HEK293 (cell line): ENCODE measurements around the gene PRKCA.

Experiments
- CTCF ChIA-PET: fragments of 350-600 bp; formaldehyde crosslinking; extraction: SDS; loops from one replicate; lab custom pipeline; 2021; ENCODE audit warnings: antibody characterized with exemption; lab: Yijun Ruan, JAX
- POLR2A ChIA-PET: fragments of 300-600 bp; formaldehyde crosslinking; extraction: SDS; loops from one replicate; lab custom pipeline; 2020; ENCODE audit warnings: antibody characterized with exemption, inconsistent platforms; lab: Yijun Ruan, JAX
- H3K27ac ChIP-seq: fragments of 200-500 bp; sonication (Bioruptor generic); 2 replicates; pipeline ENCODE4 v1.5.1; 2014; ENCODE audit warnings: low read depth, low read length, control low read depth, inconsistent platforms; ENCODE audit errors: extremely low read depth
- H3K36me3 ChIP-seq, 2 experiments: fragments of 200-500 bp in 1 of 2; sonication (Bioruptor generic) in 1 of 2; 1 replicate in 1 of 2; 2 replicates in 1 of 2; pipeline ENCODE4 v1.5.1; 2014 to 2017; ENCODE audit warnings: inconsistent platforms in 2 of 2, low read length in 2 of 2; ENCODE audit not compliant: control insufficient read depth in 2 of 2, insufficient read depth in 1 of 2
- H3K4me1 ChIP-seq: fragments of 200-500 bp; sonication (Bioruptor generic); 2 replicates; pipeline ENCODE4 v1.5.1; 2014; ENCODE audit warnings: mild to moderate bottlenecking, low read length, inconsistent platforms; ENCODE audit not compliant: control insufficient read depth, insufficient read depth
- H3K4me3 ChIP-seq: 2 replicates; pipeline ENCODE4 v1.5.1; 2011; ENCODE audit warnings: low read depth, mild to moderate bottlenecking, control low read depth, low read length, moderate library complexity
- H3K9me3 ChIP-seq: fragments of 200-500 bp; sonication (Bioruptor generic); 2 replicates; pipeline ENCODE4 v1.5.1; 2014; ENCODE audit warnings: low read depth, low read length, inconsistent platforms; ENCODE audit not compliant: control insufficient read depth, insufficient read depth
- FEZF1 ChIP-seq: fragments of 450-650 bp; formaldehyde crosslinking; IDR thresholded peaks from 2 replicates; pipeline ENCODE4 v1.5.1; 2016; ENCODE audit warnings: missing biosample characterization, missing genetic modification characterization
- HIC1 ChIP-seq: fragments of 450-650 bp; formaldehyde crosslinking; IDR thresholded peaks from 2 replicates; pipeline ENCODE4 v1.5.1; 2016; ENCODE audit warnings: missing biosample characterization, missing genetic modification characterization
- KLF7 ChIP-seq: fragments of 450-650 bp; formaldehyde crosslinking; IDR thresholded peaks from 2 replicates; pipeline ENCODE4 v1.5.1; 2016; ENCODE audit warnings: missing biosample characterization, missing genetic modification characterization, borderline replicate concordance
- PRDM6 ChIP-seq: fragments of 450-650 bp; formaldehyde crosslinking; IDR thresholded peaks from 2 replicates; pipeline ENCODE4 v1.5.1; 2017; ENCODE audit warnings: missing biosample characterization, missing genetic modification characterization
- ZBTB44 ChIP-seq: fragments of 450-650 bp; IDR thresholded peaks from 2 replicates; pipeline ENCODE4 v1.5.1; 2018; ENCODE audit warnings: missing biosample characterization, mild to moderate bottlenecking, missing genetic modification characterization
- ZBTB6 ChIP-seq: fragments of 450-650 bp; formaldehyde crosslinking; IDR thresholded peaks from 2 replicates; pipeline ENCODE4 v1.5.1; 2017; ENCODE audit warnings: missing biosample characterization, missing genetic modification characterization
- ZFHX2 ChIP-seq: fragments of 450-650 bp; formaldehyde crosslinking; conservative IDR thresholded peaks from 2 replicates; pipeline ENCODE4 v1.5.1; 2016; ENCODE audit warnings: missing biosample characterization, missing genetic modification characterization
- ZIC2 ChIP-seq: fragments of 450-650 bp; formaldehyde crosslinking; IDR thresholded peaks from 2 replicates; pipeline ENCODE4 v1.5.1; 2016; ENCODE audit warnings: missing biosample characterization, missing genetic modification characterization
- ZNF157 ChIP-seq: fragments of 450-650 bp; formaldehyde crosslinking; IDR thresholded peaks from 2 replicates; pipeline ENCODE4 v1.5.1; 2016; ENCODE audit warnings: missing biosample characterization, missing genetic modification characterization
- ZNF2 ChIP-seq: fragments of 450-650 bp; formaldehyde crosslinking; IDR thresholded peaks from 2 replicates; pipeline ENCODE4 v1.5.1; 2016; ENCODE audit warnings: missing biosample characterization, missing genetic modification characterization
- ZNF23 ChIP-seq: fragments of 450-650 bp; formaldehyde crosslinking; IDR thresholded peaks from 2 replicates; pipeline ENCODE4 v1.5.1; 2016; ENCODE audit warnings: missing biosample characterization, missing genetic modification characterization, borderline replicate concordance
- ZNF335 ChIP-seq: fragments of 450-650 bp; formaldehyde crosslinking; conservative IDR thresholded peaks from 2 replicates; pipeline ENCODE4 v1.5.1; 2016; ENCODE audit warnings: missing biosample characterization, missing genetic modification characterization
- ZNF624 ChIP-seq: fragments of 450-650 bp; formaldehyde crosslinking; IDR thresholded peaks from 2 replicates; pipeline ENCODE4 v1.5.1; 2017; ENCODE audit warnings: missing biosample characterization, missing genetic modification characterization
- ZNF843 ChIP-seq: fragments of 450-650 bp; formaldehyde crosslinking; IDR thresholded peaks from 2 replicates; pipeline ENCODE4 v1.5.1; 2016; ENCODE audit warnings: missing biosample characterization, missing genetic modification characterization

Gene PRKCA

GRCh38 chr17:66537502-66537901 is 235.1 kb downstream of the PRKCA start:
- peaks cover 24% of the 10 kb centered on the region for H3K4me1 ChIP-seq
- ChIA-PET CTCF (interaction anchor here (2.3 kb wide), 1 partner anchor 29 kb away, joined by 9 read pairs; no protein-coding TSS in a partner anchor), POLR2A (no interaction called here)
- H3K27ac ChIP-seq: no peak overlapping the region
- no peaks in the 10 kb centered on the region for H3K36me3 ChIP-seq
- H3K9me3 ChIP-seq: no peaks in the 10 kb centered on the region
- TF ChIP-seq KLF7: no peak
- 0 out of 2 replicates have a peak, but pooled peaks have one; percentile 32 for TF ChIP-seq ZBTB6 (tag by site-specific recombination)
- no peak overlapping the region for H3K4me3 ChIP-seq

- Histone ChIP-seq H3K36me3 (no peaks in the 10 kb centered on the region), H3K4me1 (peaks cover 17% of the 10 kb centered on the region), H3K4me3 (no peak overlapping the region), H3K9me3 (no peaks in the 10 kb centered on the region), H3K27ac (no peak overlapping the region)
- ChIA-PET CTCF (interaction anchor here (0.6 to 3.0 kb wide), 3 partner anchors 28 to 224 kb away, joined by 3 to 20 read pairs (median 3); no protein-coding TSS in a partner anchor), POLR2A (no interaction called here)
- TF ChIP-seq ZNF23 (tag by site-specific recombination) (no peak), FEZF1 (tag by site-specific recombination) (peak; percentile 45; the same call in 1 of the 2 replicates)
Observed at GRCh38 chr17:66538776-66539175, 236.4 kb downstream of the PRKCA start.

- H3K4me1 ChIP-seq: peaks cover 17% of the 10 kb centered on the region
- POLR2A ChIA-PET: no interaction called here
- H3K36me3 ChIP-seq: no peaks in the 10 kb centered on the region
- H3K4me3 ChIP-seq: no peak overlapping the region
- CTCF ChIA-PET: interaction anchor here (3.0 kb wide), 1 partner anchor 26 kb away, joined by 20 read pairs; no protein-coding TSS in a partner anchor
- H3K9me3 ChIP-seq: no peaks in the 10 kb centered on the region
- H3K27ac ChIP-seq: no peak overlapping the region; the same call in 1 of the 2 replicates
- peak; percentile 34 for TF ChIP-seq ZIC2 (tag by site-specific recombination)
- TF ChIP-seq ZFHX2 (tag by site-specific recombination): peak; percentile 23; the same call in 1 of the 2 replicates
- no peak for TF ChIP-seq ZNF157 (tag by site-specific recombination)
Observed at GRCh38 chr17:66540131-66540781, 237.8 kb downstream of the PRKCA start.

- ChIA-PET CTCF (interaction anchor here (1.4 to 3.0 kb wide), 2 partner anchors 25 to 342 kb away, joined by 3 to 20 read pairs; no protein-coding TSS in a partner anchor), POLR2A (no interaction called here)
- Histone ChIP-seq H3K27ac (peak overlapping the region; percentile 9; the same call in 1 of the 2 replicates), H3K36me3 (no peaks in the 10 kb centered on the region), H3K4me3 (no peak overlapping the region), H3K4me1 (peaks cover 17% of the 10 kb centered on the region), H3K9me3 (peaks cover 2% of the 10 kb centered on the region; the same call in 1 of the 2 replicates)
- TF ChIP-seq FEZF1 (tag by site-specific recombination) (peak; percentile 74), ZBTB44 (peak; percentile 92), ZNF335 (tag by site-specific recombination) (peak; percentile 26; the same call in 1 of the 2 replicates), ZIC2 (tag by site-specific recombination) (peak; percentile 45; the same call in 1 of the 2 replicates), PRDM6 (tag by site-specific recombination) (peak; percentile 75), ZNF843 (tag by site-specific recombination) (peak; percentile 58), ZNF2 (no peak), ZNF624 (no peak), HIC1 (tag by site-specific recombination) (0 out of 2 replicates have a peak, but pooled peaks have one; percentile 43)
Observed at GRCh38 chr17:66541461-66542128, 239.2 kb downstream of the PRKCA start.
